ENCODE data around the gene CSTF3.

CSTF3 gene

DNA sequence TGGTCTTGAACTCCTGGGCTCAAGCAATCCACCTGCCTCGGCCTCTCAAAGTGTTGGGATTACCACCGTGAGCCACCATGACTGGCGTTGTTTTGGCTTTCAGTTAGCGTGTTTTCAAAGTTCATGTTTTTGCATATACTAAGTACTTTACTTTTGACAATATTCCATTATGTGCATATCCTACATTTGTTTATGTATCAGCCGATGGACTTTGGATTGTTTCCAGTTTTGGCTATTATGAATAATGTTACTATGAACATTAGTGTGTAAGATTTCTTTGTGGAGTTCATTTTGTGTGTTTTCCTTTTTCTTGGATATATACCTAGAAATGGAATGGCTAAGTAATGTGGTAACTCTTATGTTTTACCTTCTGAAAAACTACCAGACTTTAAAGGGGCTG lies 9.9 kb downstream of the CSTF3 start:
- TF ChIP-seq FOXP2 (optimal IDR thresholded peaks at IDR 0.05; ENCODE audit: borderline replicate concordance, extremely low read depth, extremely low read length, insufficient read depth) (no peak), TAF1 (IDR thresholded peaks at IDR 0.05; ENCODE audit: borderline replicate concordance, insufficient read depth, low read length) (no peak), SIN3A (IDR thresholded peaks at IDR 0.05; ENCODE audit: borderline replicate concordance, insufficient read depth, low read length) (no peak)

DNA sequence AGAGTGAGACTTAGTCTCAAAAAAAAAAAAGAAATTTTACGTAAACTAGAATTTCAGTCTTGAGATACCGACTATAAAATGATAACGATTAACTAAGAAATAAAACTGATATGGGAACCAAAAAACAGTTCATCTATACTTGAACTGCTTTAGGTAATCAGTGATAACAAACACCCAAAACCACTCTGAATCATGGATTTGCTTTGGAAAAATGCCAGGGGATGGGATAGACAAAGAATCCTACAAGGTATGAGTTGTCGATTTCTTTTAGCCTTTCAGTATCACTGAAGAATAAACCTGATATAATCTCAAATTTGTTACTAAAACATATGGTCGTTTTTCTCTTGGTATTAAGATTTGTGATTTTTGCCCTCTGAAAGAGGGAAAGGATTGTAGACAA lies 13.7 kb downstream of the CSTF3 start:
- TF ChIP-seq TAF1 (IDR thresholded peaks at IDR 0.05; ENCODE audit: borderline replicate concordance, insufficient read depth, low read length) = no peak
- TF ChIP-seq, protein P1, sequence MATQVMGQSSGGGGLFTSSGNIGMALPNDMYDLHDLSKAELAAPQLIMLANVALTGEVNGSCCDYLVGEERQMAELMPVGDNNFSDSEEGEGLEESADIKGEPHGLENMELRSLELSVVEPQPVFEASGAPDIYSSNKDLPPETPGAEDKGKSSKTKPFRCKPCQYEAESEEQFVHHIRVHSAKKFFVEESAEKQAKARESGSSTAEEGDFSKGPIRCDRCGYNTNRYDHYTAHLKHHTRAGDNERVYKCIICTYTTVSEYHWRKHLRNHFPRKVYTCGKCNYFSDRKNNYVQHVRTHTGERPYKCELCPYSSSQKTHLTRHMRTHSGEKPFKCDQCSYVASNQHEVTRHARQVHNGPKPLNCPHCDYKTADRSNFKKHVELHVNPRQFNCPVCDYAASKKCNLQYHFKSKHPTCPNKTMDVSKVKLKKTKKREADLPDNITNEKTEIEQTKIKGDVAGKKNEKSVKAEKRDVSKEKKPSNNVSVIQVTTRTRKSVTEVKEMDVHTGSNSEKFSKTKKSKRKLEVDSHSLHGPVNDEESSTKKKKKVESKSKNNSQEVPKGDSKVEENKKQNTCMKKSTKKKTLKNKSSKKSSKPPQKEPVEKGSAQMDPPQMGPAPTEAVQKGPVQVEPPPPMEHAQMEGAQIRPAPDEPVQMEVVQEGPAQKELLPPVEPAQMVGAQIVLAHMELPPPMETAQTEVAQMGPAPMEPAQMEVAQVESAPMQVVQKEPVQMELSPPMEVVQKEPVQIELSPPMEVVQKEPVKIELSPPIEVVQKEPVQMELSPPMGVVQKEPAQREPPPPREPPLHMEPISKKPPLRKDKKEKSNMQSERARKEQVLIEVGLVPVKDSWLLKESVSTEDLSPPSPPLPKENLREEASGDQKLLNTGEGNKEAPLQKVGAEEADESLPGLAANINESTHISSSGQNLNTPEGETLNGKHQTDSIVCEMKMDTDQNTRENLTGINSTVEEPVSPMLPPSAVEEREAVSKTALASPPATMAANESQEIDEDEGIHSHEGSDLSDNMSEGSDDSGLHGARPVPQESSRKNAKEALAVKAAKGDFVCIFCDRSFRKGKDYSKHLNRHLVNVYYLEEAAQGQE (IDR thresholded peaks at IDR 0.05; ENCODE audit: insufficient read depth in 1 of 2, low read depth in 2 of 2, low read length in 2 of 2) = no peak
- no peak for TF ChIP-seq POLR2AphosphoS5 (IDR thresholded peaks at IDR 0.05; ENCODE audit: low read depth, low read length)
- TF ChIP-seq FOXP2 (optimal IDR thresholded peaks at IDR 0.05; ENCODE audit: borderline replicate concordance, extremely low read depth, extremely low read length, insufficient read depth) = no peak
- no peak for TF ChIP-seq SIN3A (IDR thresholded peaks at IDR 0.05; ENCODE audit: borderline replicate concordance, insufficient read depth, low read length)

DNA sequence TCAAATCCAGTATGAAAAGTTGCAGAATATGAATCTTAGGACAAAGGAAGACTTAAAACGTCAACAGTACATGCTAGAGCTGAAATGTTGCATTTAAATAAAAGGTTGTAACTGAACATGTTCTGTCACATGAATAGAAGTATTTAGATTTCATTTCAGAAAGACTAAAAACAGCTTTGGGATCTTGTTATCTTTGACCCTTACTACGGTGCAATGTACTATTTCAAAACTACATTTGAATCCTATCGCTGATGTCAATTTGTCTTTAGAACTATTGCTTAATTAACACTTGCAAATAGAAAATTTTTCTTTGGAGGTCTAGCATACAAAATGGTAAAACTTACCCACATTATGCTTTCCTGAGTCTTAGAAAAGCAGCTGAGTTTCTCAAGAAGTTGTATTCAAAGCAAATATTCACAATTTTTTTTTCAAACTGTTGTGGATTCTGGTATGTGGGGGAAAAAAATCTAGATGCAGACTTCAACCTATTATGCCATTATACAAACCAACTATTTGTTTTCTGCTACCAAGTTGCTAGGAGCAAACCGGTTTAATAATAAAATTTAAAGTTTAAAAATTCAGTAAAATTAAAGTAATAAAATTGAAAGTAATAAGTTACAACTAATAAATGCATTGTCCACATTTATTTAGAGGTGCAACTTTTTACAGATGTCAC lies 25.4 kb downstream of the CSTF3 start:
- no peak for TF ChIP-seq SIN3A (IDR thresholded peaks at IDR 0.05; ENCODE audit: borderline replicate concordance, insufficient read depth, low read length)
- no peak for TF ChIP-seq FOXP2 (optimal IDR thresholded peaks at IDR 0.05; ENCODE audit: borderline replicate concordance, extremely low read depth, extremely low read length, insufficient read depth)
- no peak for TF ChIP-seq TAF1 (IDR thresholded peaks at IDR 0.05; ENCODE audit: borderline replicate concordance, insufficient read depth, low read length)

DNA sequence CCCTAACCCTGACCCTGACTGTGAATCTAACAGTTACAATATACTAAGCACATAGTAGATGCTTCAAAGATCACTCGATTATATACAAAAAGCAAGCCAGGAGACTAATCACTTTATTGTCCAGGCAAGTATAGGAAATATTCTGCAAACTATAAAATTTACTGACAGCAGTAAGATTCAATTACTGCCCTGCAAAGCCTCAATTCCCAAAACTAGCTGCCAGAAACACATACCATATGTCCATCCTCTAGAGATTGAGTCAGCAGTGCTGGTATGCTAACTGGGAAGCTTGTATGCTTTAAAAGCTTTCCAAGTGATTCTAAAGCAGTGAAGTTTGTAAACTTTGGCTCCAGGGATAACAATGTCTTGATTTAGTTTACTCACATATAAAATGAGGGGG lies 26.1 kb downstream of the CSTF3 start:
- TF ChIP-seq, protein P1 (IDR thresholded peaks at IDR 0.05; ENCODE audit: insufficient read depth in 1 of 2, low read depth in 2 of 2, low read length in 2 of 2) = no peak
- TF ChIP-seq POLR2AphosphoS5 (IDR thresholded peaks at IDR 0.05; ENCODE audit: low read depth, low read length) (peak; percentile 22; the same call in 1 of the 2 replicates), FOXP2 (optimal IDR thresholded peaks at IDR 0.05; ENCODE audit: borderline replicate concordance, extremely low read depth, extremely low read length, insufficient read depth) (no peak)

DNA sequence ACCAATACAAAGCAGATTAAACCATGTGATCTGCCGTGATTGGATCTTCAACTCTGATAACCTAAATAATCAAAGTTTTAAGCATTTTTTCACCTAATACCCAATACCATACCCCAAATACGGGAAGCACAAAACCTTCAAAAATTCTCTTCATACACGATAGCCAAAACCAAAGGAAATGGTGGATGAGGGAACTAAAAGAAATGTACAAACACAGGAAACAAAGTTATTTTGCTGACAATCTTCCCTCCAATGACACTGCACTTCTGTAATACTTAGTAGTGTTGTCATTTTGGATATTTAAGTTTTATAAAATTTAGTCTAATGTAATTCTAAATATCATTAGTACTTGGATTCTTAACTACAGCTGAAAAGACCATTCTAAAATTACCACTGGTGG lies 27.0 kb downstream of the CSTF3 start:
- TF ChIP-seq POLR2AphosphoS5 (IDR thresholded peaks at IDR 0.05; ENCODE audit: low read depth, low read length) (no peak), FOXP2 (optimal IDR thresholded peaks at IDR 0.05; ENCODE audit: borderline replicate concordance, extremely low read depth, extremely low read length, insufficient read depth) (no peak), TAF1 (IDR thresholded peaks at IDR 0.05; ENCODE audit: borderline replicate concordance, insufficient read depth, low read length) (no peak)

DNA sequence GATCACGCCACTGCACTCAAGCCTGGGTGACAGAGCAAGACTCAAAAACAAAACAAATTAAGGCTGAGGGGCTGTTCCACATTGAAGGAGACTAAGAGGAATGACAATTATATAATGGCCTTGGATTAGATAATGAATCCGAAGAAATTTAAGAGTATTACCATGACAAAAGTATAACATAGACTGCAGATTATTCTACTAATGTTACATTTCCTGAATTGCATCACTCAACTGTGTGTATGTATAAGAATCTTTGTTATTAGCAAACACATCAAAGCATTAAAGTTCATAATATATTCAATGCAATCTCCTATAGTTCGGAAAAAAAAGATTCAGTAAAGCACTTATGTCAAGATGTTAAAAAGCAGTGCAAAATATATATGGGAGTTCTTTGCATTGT lies 27.5 kb downstream of the CSTF3 start:
- no peak for TF ChIP-seq SIN3A (IDR thresholded peaks at IDR 0.05; ENCODE audit: borderline replicate concordance, insufficient read depth, low read length)
- TF ChIP-seq FOXP2 (optimal IDR thresholded peaks at IDR 0.05; ENCODE audit: borderline replicate concordance, extremely low read depth, extremely low read length, insufficient read depth) = no peak
- TF ChIP-seq, protein P1 (IDR thresholded peaks at IDR 0.05; ENCODE audit: insufficient read depth in 1 of 2, low read depth in 2 of 2, low read length in 2 of 2) = no peak
- TF ChIP-seq TAF1 (IDR thresholded peaks at IDR 0.05; ENCODE audit: borderline replicate concordance, insufficient read depth, low read length) = no peak
- no peak; the same call in 1 of the 2 replicates for TF ChIP-seq POLR2AphosphoS5 (IDR thresholded peaks at IDR 0.05; ENCODE audit: low read depth, low read length)

All from PFSK-1 (cell line).